ENCODE results near the gene SETD4.

DNA sequence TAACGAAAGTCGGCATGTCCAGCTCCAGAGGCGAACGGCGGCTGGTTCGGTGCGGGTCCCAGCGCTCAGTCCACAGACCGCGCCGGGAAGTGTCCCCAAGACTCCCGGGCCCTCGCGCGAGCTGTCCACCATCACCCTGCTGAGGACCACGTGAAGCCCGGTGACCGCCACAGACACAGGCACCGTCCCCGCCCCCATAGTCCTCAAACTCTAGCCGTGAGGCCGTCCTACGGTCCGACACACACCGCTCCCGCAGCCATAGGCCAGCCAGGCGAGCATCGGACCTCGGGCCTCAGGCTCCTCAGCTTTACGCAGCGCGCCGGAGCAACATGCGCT, 535 bp downstream of the SETD4 start:
- TF ChIP-seq EZH2 (IDR thresholded peaks at IDR 0.05; ENCODE audit: borderline replicate concordance, insufficient read depth, low read depth, low read length, poor library complexity, severe bottlenecking), result no peak
- TF ChIP-seq, protein P1, sequence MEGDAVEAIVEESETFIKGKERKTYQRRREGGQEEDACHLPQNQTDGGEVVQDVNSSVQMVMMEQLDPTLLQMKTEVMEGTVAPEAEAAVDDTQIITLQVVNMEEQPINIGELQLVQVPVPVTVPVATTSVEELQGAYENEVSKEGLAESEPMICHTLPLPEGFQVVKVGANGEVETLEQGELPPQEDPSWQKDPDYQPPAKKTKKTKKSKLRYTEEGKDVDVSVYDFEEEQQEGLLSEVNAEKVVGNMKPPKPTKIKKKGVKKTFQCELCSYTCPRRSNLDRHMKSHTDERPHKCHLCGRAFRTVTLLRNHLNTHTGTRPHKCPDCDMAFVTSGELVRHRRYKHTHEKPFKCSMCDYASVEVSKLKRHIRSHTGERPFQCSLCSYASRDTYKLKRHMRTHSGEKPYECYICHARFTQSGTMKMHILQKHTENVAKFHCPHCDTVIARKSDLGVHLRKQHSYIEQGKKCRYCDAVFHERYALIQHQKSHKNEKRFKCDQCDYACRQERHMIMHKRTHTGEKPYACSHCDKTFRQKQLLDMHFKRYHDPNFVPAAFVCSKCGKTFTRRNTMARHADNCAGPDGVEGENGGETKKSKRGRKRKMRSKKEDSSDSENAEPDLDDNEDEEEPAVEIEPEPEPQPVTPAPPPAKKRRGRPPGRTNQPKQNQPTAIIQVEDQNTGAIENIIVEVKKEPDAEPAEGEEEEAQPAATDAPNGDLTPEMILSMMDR (IDR thresholded peaks at IDR 0.05), result no peak
